Measurements from ENCODE around the gene MS4A1.
"Not testable (repeated sequence)": the region's sequence is repeated elsewhere in the genome, so short reads cannot be mapped to it uniquely, and the experiment has no call there.

The MS4A1 gene

DNA sequence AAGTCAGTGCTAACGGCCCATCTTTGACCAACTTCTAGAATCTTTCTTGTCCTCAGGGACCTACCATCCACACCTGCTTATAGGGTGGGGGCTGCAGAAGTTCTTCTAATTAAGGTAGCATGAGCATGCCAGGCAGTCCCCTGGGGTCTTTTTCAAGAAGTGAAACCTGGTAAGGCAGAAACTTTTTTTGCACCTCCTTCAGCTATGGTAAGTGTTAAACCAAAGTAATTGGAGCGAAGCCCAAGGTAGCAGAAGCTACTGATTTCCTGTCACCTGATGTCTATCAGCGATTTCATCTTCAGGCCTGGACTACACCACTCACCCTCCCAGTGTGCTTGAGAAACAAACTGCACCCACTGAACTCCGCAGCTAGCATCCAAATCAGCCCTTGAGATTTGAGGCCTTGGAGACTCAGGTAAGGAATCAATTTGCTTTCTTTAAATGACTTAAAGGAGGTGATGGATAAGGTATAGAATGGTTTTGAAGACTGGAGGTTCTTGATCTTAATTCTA is at the start of gene MS4A1:
TSS of gene MS4A1 (plus strand) at position 317 of the 512 bp plus-strand sequence. CDS start 6,528 bp downstream, outside the sequence.
- no peak for DNase-seq (ENCODE audit: low spot score)

DNA sequence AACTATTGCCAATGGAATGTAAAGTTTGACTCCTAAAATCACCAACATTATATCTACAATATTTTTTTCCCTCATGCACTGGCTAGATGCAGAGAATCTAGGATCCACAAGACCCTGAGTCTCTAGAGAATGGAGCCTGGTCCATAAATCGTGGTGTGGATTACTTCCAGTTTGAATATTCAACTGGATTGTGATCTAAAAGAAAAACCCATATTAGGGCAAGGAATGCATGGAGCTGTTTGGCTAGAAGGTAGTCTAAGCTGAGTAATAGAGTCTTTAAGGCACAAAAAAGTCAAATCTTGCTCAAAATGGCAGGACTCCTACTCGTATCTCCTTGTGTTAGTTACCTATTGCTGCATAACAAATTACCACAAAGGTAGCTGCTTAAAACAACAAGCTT is 35.6 kb upstream of the MS4A1 start:
- DNase-seq (ENCODE audit: low spot score): no peak

DNA sequence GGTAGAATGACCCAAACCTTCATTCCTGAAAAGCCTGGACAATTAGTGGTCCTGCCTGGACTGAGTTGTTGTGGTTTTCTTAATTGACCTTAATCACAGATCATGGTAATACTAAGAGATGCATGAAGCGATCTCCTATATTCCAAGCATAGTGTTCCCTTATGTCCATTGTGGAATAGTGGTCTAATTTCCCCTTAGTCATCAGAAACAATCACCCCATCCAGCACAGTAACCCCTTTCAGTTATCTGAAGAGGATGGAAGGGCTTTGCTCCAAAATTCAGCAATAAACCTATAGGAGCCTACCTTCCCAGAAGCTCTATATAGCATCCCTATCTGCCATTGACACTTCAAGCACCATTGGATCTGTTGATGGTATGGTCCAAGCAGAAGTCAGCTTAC is 33.0 kb upstream of the MS4A1 start:
- DNase-seq (ENCODE audit: low spot score): no peak

DNA sequence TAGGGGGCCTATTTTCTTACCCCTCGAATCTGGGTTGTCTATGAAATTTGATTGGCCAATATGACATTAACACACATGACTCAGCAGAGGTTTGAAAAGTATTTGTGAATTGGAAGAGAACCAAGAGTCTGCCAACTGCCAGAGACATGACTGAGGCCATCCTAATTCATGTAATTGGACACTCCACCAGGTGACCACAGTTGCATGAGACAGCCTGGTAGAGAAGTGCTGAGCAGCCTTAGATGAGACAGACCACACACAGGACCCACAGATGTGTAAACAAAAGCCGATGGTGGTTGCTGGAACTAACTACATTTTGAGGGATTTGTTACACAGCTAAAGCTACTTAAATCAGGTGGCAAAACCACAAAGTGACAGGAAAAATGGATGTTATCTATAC is 27.1 kb upstream of the MS4A1 start:
- no peak for DNase-seq (ENCODE audit: low spot score)

DNA sequence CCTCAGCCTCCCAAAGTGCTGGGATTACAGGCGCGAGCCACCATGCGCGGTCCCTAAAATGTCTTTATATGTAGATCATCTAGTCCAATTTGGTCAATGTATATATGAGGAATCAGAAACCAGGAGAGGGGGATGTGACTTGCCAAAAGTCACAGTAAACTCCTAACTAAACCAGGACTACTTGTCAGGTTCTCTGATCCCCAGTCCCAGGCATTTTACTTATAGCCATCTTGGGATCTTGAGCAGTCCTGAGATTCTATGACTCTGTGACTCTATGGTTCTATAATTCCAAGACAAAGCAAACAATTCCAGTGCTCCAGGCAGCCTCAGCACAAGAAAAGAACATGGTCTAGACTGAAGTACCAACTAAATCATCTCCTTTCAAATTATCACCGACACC is 26.4 kb upstream of the MS4A1 start, which contains the start of gene MS4A5:
TSS of gene MS4A5 (plus strand) at position 301 of the 400 bp plus-strand sequence. CDS start 103 bp downstream, outside the sequence.
- no peak for DNase-seq (ENCODE audit: low spot score)

DNA sequence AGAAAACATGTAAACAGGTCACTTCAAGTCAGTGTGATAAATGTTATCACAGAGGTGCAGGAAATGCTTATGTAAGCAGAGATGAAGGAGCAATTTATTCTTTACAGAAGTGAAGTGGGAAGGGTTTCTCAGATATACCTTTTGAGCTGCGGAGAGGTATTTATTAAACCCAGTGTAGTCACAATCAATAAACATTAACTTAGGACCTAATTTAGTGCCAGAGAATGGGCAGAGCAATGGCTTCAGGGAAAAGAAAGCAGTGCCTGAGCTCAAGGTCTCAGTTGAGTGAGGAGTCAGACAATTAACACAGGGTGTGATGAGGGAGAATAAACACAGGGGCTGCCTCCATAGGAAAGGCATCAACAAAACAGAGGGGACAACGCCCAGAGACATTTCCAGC is 24.4 kb upstream of the MS4A1 start:
- DNase-seq (ENCODE audit: low spot score): no peak

DNA sequence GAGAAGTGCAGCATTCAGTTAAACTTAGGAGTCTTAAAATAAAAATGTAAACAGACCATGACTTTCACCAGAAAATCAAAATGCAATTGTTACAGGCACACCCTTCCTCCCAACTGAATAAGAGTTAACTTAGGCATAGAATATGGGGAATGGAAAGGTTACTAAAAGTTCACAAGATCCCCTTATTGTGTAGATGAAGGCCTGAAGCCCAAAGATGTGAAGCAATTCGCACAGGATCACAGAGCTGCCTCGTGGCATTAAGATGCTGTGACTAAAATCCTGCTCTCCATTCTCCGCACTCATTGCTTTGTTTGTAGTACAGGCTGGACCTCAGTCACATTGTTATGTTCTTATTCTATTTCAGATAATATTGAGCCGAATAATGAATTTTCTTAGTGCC is 22.2 kb upstream of the MS4A1 start:
- DNase-seq (ENCODE audit: low spot score): no peak

DNA sequence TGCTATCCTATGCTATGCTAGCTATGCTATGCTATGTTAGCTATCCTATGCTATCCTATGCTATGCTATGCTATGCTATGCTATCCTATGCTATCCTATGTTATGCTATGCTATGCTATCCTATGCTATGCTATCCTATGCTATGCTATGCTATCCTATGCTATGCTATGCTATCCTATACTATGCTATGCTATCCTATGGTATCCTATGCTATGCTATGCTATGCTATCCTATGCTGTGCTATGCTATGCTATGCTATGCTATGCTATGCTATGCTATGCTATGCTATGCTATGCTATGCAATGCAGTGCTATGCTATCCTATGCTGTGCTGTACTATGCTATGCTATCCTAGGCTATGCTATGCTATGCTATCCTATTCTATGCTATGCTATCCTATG is 8.6 kb upstream of the MS4A1 start:
- no peak for DNase-seq (ENCODE audit: low spot score)

DNA sequence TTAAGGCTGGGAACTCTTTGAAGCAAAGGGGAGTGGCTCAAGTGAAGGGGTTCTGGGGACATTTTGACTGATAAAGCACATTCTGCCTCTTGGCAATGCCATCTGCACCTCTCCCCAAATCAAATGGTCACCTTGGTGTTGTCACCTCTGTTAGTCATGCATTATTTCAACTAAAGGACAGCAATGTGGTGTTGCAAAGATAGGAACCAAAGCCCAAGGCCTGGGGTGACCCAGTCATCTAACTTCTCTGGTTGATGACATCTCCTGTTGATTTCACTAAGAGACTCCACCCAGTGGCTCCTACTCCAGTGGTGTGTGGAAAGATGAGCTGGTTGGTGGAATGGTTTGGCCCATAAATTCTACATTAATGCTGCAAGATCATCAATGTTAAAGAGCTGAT is 7.8 kb upstream of the MS4A1 start:
- no peak for DNase-seq (ENCODE audit: low spot score)

DNA sequence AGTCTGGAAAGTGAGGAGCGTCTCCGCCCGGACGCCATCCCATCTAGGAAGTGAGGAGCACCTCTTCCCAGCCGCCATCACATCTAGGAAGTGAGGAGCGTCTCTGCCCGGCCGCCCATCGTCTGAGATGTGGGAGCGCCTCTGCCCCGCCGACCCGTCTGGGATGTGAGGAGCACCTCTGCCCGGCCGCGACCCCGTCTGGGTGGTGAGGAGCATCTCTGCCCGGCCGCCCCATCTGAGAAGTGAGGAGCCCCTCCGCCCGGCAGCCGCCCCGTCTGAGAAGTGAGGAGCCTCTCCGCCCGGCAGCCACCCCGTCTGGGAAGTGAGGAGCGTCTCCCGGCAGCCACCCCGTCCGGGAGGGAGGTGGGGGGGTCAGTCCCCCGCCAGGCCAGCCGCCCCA is 4.5 kb upstream of the MS4A1 start:
- DNase-seq (ENCODE audit: low spot score): not testable (repeated sequence)

DNA sequence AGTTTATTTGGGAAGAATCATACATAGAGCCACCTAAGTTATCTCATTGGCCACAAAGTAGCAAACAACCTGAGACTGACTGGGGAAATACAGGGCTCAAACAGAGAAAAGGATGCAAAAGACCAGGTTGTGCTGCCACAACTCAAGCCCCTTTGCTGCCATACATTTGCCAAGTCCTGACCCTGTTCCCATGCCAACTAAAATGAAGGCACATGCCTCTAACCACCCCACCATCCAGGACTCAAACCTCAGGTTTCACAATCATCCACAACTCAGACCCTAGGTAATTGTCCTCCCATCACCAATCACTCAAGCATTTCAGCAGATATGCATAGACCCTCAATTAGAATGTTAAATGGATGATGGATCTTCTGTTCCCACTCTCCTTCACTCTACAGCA is 1.4 kb upstream of the MS4A1 start:
- DNase-seq (ENCODE audit: low spot score): no peak

DNA sequence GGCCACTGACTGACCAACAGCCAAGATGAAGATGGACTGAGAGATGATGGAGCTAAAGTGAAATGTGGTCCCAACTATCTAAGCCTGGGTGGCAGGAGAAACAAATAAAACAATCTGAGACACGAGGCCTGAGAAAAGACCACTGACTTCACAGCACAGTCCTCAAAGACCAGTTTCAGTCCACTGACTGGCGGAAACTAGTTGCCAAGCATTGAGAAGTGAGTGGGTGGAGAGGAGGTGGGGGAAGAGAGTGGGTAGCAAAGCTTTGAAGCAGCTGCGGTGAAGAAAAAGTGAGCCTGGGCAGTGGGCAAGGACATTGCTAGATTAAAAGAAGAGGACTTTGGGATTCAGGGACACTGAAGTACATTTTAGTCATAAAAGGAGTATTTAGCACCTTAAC is 1.9 kb downstream of the MS4A1 start:
- no peak for DNase-seq (ENCODE audit: low spot score)

DNA sequence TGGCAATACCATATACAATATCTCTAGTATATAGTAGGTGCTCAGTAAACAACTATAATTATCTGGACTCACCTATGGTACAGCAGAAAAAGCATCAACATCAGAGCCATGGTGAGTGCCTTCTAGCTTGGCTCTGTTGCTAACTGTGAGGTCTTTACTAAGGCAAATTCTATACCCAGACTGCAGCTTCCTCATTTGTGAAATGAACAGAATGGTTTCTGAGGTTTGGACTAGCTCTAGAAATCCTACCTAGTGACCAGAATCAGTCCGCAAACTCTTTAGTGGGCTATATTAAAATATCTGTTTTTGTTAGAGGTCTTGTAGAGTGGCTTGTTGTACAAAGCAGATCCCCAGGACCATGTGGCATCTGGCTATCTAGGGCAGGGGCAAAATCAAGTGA is 3.7 kb downstream of the MS4A1 start:
- no peak for DNase-seq (ENCODE audit: low spot score)

DNA sequence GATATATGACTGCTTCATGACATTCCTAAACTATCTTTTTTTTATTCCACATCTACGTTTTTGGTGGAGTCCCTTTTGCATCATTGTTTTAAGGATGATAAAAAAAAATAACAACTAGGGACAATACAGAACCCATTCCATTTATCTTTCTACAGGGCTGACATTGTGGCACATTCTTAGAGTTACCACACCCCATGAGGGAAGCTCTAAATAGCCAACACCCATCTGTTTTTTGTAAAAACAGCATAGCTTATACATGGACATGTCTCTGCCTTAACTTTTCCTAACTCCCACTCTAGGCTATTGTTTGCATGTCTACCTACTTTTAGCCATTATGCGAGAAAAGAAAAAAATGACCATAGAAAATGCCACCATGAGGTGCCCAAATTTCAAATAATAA is 13.2 kb downstream of the MS4A1 start:
- no peak for DNase-seq (ENCODE audit: low spot score)

DNA sequence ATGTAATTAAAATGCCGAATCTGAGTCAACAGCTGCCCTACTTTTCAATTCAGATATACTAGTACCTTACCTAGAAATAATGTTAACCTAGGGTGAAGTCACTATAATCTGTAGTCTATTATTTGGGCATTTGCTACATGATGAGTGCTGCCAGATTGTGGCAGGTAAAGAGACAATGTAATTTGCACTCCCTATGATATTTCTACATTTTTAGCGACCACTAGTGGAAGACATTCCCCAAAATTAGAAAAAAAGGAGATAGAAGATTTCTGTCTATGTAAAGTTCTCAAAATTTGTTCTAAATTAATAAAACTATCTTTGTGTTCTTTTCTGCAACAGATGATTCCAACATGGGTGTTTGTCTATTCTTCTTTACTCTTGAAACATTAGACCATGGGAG is 14.1 kb downstream of the MS4A1 start:
- DNase-seq (ENCODE audit: low spot score): no peak

DNA sequence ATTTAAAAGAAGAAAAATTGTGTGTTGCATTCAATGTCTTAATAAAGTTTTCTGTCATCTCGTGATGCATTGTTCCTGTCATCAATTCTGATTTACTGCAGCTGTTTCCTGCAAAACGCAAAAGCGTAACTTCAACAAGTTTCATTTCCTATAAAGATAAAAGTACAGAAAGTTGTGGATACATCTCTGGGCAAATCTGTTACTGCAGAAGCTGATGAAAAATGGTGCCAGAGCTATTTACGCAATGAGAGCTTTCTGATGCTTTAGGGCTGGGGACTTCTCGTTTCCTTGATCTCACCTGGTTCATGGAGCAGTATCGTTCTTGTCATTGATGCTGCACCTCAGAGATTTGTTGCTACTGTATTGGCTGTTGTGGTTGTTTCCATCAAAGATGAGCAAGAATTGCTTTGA is 21.4 kb downstream of the MS4A1 start:
- DNase-seq (ENCODE audit: low spot score): no peak

DNA sequence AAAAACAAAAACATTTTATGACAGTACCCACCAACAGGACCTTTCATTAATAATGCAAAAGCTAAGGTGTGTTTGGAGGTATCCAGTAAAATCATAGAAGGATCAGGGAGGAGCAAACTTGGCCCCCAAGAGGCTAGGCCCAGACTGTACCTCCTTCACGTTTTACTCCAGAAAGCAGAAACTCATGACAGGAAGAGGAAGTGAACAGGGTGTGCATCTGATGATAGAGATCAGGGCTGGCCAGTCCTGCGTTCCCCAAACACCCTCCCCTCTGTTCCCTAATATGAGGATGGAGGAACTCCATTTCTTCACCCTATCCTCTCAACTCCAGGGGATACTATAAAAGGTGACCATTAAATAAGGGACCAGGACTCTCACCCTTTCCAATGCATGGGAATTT is 26.7 kb downstream of the MS4A1 start:
- no peak for DNase-seq (ENCODE audit: low spot score)

DNA sequence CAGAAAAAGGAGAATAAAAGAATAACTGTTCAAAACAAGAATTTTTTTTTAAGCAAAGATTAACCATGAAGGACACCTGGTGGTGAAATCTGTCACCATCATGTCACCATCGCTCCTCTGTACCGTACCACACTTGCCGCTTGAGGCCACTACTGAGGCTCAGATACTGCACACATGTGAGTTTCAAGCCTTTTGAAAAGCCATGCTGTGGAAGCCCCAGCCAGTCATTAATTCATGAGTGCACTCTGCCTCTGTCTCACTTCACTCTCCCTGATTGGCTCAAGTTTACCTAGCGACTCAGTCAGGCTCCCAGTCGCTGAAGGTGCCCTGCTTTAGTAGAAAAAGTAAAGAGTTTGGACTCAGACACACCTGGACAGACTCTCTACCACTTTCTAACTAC is 30.3 kb downstream of the MS4A1 start:
- DNase-seq (ENCODE audit: low spot score): no peak

DNA sequence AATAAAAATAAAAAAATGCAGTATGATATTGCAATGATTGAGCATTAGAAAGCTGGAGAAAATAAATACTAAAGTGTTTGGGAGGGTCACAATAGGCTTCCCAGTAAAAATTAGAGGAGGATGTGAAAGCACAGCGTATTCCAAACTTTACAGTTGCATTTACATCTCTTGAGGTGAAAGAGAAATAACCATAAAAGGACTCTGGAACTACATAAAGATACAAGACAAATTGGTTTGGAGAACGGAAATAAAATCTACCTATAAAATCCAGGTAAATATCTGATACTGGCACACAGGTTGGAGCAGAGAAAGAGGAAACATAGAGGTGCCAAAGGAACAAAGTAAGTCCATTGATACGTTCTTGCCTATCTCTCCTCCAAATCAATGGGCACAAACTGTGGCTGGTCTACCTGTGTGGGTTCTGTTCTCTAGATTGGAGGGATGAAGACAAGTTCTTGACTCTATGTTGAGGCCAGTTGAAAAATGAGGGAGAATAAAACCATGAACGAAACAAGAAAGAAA is 36.9 kb downstream of the MS4A1 start, which contains the start of gene MS4A12:
TSS of gene MS4A12 (plus strand) at position 291 of the 522 bp plus-strand sequence. CDS start 4,541 bp downstream, outside the sequence.
- no peak for DNase-seq (ENCODE audit: low spot score)

DNA sequence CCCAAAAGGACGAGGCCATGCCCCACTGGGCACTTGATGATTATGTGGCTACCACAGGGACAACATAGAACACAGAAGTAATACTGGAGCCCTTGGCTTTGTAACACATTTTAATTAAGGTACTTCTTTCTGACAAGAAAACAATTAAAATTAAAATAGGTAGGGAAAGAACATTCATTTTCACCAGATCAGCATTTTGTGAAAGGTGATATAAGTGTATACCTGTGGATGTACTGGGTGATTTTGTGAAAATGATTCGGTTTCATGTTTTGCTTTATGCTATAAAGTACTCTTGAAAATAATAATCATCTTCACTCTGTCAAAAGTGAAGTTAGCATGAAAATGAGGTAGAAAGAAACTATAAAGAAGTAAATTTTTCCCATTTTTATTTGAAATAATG is 37.8 kb downstream of the MS4A1 start:
- no peak for DNase-seq (ENCODE audit: low spot score)

DNA sequence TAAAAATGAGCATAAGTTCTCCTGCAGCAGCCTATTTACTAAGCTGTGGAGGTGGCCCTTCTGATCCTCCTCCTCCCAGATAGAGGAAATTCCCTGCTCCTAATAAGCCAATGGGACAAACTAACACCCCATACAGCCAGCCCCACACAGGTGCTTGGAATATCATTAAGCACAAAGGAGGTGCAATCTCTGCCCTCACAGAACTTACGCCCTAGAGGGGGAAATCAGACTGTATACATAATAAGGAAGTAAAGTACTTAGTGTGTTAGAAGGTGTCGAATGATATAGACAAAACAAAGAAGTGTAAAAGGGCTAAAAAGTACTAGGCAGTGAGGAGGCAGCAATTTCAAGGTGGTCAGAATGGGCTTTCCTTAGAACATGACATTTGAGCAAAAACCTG is 42.8 kb downstream of the MS4A1 start:
- no peak for DNase-seq (ENCODE audit: low spot score)

DNA sequence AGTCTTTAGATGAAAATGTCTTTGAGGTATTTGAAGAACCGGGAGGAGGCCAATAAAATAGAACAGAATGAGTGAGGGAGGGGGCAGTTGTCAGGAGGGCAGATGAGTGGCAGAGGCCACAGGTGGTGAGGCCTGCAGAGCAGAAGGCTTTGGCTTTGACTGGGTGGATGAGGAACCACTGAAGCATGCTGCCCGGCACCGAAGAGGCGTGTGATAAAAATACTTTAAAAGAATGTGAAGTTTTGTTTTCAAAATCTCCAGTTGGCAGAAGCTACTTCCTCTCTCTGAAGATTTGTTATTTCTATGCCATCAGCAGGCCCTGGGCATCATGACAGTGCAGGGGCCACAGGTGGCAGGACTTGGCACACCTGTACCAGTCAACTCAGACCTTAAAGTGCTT is 43.2 kb downstream of the MS4A1 start:
- no peak for DNase-seq (ENCODE audit: low spot score)

DNA sequence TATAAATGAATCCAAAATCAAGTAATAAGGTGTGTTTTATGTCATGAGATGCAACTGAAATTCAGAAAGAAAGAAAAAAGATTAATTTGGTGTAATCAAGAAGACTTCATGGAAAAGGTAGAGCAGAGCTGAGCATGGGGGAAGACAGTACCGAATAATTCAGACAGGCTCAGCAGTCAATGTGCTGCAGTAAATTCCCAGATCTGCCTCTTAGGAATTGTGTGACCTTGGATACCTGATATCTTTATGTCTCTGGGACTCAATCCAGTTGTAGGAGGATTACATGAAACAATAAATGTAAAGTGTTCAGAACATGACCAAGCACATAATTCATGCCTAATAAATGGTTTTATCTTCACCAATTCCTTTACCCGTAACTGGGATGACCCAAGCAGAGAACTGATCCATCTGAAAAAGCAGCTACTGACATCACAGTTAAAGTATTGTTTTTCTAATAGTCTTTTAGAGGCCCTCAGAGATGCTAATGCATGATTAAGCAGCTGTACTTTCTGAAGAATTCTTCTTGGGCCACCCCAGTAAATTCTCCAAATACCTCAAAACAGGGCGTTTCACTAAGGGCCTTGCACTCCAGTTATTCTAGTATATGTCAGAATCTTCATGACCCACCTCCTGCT is 44.7 kb downstream of the MS4A1 start:
- no peak for DNase-seq (ENCODE audit: low spot score)

DNA sequence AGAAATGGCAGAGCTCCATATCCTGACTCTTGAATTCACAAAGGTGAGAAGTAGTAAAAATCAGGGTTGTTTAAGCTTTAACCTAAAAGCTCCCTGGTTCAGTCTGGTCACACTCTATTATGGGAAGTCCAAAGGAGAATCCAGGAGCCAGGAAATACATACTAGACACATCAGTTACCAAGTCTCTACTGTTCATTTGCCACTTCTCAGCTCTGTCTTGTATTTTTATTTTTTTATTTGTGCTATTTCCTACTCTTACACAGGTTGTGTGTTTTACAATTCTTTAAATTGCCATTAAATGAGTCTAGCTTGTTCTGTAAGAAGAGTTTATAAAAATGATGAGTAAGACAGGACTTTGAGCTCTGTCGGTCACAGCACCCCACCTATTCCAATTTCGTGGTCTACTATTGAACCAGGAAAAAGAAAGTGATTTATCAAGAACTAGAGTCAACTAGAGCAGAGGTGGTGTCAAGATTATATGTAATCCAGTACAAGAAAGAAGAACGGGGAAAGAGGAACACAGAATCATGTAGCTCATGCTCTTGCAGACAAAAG is 46.7 kb downstream of the MS4A1 start:
- DNase-seq (ENCODE audit: low spot score): no peak

Measured in putamen (tissue), 1 donor.